HepG2 (cell line): ENCODE results near the gene GALNT15. TPM values are rescaled to one million over a fixed set of nuclear protein-coding genes. Genes with fewer than 3 reads are reported as not detected.

Source experiments
- ATAC-seq: fragments of 200-7000 bp; cut with Tn5 transposase; 3 replicates; pipeline ENCODE4 v1.9.1; 2020; ENCODE audit warnings: mild to moderate bottlenecking, moderate library complexity
- BruUV-seq: library from RNA; stranded (reverse); fragments of 400-500 nt; replicated peaks from 2 replicates; lab custom pipeline; 2021; lab: Mats Ljungman, UMichigan
- CTCF ChIA-PET: fragments of 300-600 bp; formaldehyde crosslinking; extraction: SDS; loops from one replicate; lab custom pipeline; 2021; ENCODE audit warnings: low total read pairs, inconsistent platforms, low intra/inter-chr PET ratio; lab: Yijun Ruan, JAX
- POLR2A ChIA-PET: fragments of 350-600 bp; sonication (Branson Sonifier 250); formaldehyde crosslinking; loops from one replicate; lab custom pipeline; 2020; ENCODE audit warnings: antibody characterized with exemption, inconsistent platforms; lab: Yijun Ruan, JAX
- DNase-seq: peaks from one replicate; pipeline ENCODE4 v3.0.0-alpha.2; 2015; ENCODE audit warnings: low spot score
- FAIRE-seq: peaks from 3 replicates; lab custom pipeline; 2011; peaks lifted over from hg19 to GRCh38; lab: Jason Lieb, UNC
- H2AFZ ChIP-seq: one replicate; pipeline ENCODE4 v1.6.1; 2011; ENCODE audit warnings: low read length, inconsistent platforms
- H3K27ac ChIP-seq: fragments of 300-600 bp; 3 replicates; pipeline ENCODE4 v1.8.0; 2011; ENCODE audit warnings: mixed run types, mild to moderate bottlenecking, mixed read lengths, low read length, inconsistent platforms; ENCODE audit not compliant: insufficient read depth; ENCODE audit errors: extremely low read length
- H3K27me3 ChIP-seq, 2 experiments: fragments of 200-600 bp in 1 of 2; 2 replicates in 1 of 2; 3 replicates in 1 of 2; pipeline versions ENCODE4 v1.6.0 to v1.8.0; 2011; ENCODE audit warnings: low read length in 2 of 2, mild to moderate bottlenecking in 2 of 2, moderate library complexity in 2 of 2, inconsistent platforms in 1 of 2; ENCODE audit not compliant: insufficient read depth in 2 of 2, control insufficient read depth in 1 of 2
- H3K36me3 ChIP-seq, 2 experiments: fragments of 200-600 bp in 1 of 2; replicated peaks in 1 of 2; 2 replicates in 1 of 2; 3 replicates in 1 of 2; pipeline versions ENCODE4 v1.5.1 to v1.8.0; 2011; ENCODE audit warnings: low read length in 2 of 2, inconsistent platforms in 1 of 2; ENCODE audit not compliant: insufficient read depth in 2 of 2, control insufficient read depth in 1 of 2
- H3K4me1 ChIP-seq: 2 replicates; pipeline ENCODE4 v1.5.1; 2012; ENCODE audit warnings: low read length, inconsistent platforms; ENCODE audit not compliant: insufficient read depth
- H3K4me2 ChIP-seq: 2 replicates; pipeline ENCODE4 v1.6.0; 2011; ENCODE audit warnings: low read depth, low read length, inconsistent platforms
- H3K4me3 ChIP-seq, 3 experiments: fragments of 200-600 bp in 1 of 3; sonication (generic), shearing (Covaris generic) in 1 of 3; replicated peaks in 1 of 3; 2 replicates each; pipeline ENCODE4 v1.5.1; 2011 to 2016; ENCODE audit warnings: low read length in 3 of 3, inconsistent platforms in 2 of 3, low read depth in 2 of 3, mild to moderate bottlenecking in 2 of 3, control low read depth in 1 of 3, mixed read lengths in 1 of 3; ENCODE audit not compliant: insufficient read depth in 1 of 3
- H3K79me2 ChIP-seq: one replicate; pipeline ENCODE4 v1.6.1; 2011; ENCODE audit warnings: low read length, inconsistent platforms; ENCODE audit not compliant: insufficient read depth
- H3K9ac ChIP-seq: 2 replicates; pipeline ENCODE4 v1.6.0; 2011; ENCODE audit warnings: mild to moderate bottlenecking, low read depth, low read length, inconsistent platforms; ENCODE audit not compliant: insufficient read depth
- H3K9me3 ChIP-seq: 2 replicates; pipeline ENCODE4 v1.5.1; 2012; ENCODE audit warnings: mild to moderate bottlenecking, low read length
- H4K20me1 ChIP-seq: 2 replicates; pipeline ENCODE4 v1.6.0; 2011; ENCODE audit warnings: inconsistent platforms, mild to moderate bottlenecking, low read length, moderate library complexity; ENCODE audit not compliant: insufficient read depth
- AHR ChIP-seq: IDR thresholded peaks from 2 replicates; pipeline ENCODE4 v1.6.1; 2018; ENCODE audit warnings: missing genetic modification reagents, missing compliant biosample characterization
- ELF1 ChIP-seq: sonication (generic); formaldehyde crosslinking; IDR thresholded peaks from 2 replicates; pipeline ENCODE4 v1.4.0; 2020; ENCODE audit warnings: missing genetic modification reagents
- ELK4 ChIP-seq: sonication (generic); formaldehyde crosslinking; IDR thresholded peaks from 2 replicates; pipeline ENCODE4 v1.9.0; 2021; ENCODE audit warnings: missing genetic modification reagents, borderline replicate concordance
- ERF ChIP-seq: IDR thresholded peaks from 2 replicates; pipeline ENCODE4 v1.6.1; 2018; ENCODE audit warnings: missing biosample characterization, missing genetic modification reagents
- HMG20B ChIP-seq: conservative IDR thresholded peaks from 2 replicates; pipeline ENCODE4 v1.6.1; 2016; ENCODE audit warnings: missing genetic modification reagents, missing compliant biosample characterization
- MAX ChIP-seq: IDR thresholded peaks from 2 replicates; pipeline ENCODE4 v1.6.1; 2012; ENCODE audit warnings: inconsistent platforms
- NCOA5 ChIP-seq: sonication (generic); formaldehyde crosslinking; IDR thresholded peaks from 2 replicates; pipeline ENCODE4 v1.4.0; 2020; ENCODE audit warnings: missing genetic modification reagents
- RBAK ChIP-seq: sonication (generic); formaldehyde crosslinking; IDR thresholded peaks from 2 replicates; pipeline ENCODE4 v1.5.1; 2020; ENCODE audit warnings: mild to moderate bottlenecking, missing genetic modification reagents
- TCF7 ChIP-seq: sonication (generic); IDR thresholded peaks from 2 replicates; pipeline ENCODE4 v1.6.1; 2016; ENCODE audit warnings: antibody characterized with exemption, low read depth
- ZC3H13 ChIP-seq: sonication (generic); formaldehyde crosslinking; IDR thresholded peaks from 2 replicates; pipeline ENCODE4 v1.8.1; 2023; ENCODE audit warnings: mild to moderate bottlenecking, missing genetic modification reagents, moderate library complexity
- ZNF296 ChIP-seq: sonication (generic); formaldehyde crosslinking; conservative IDR thresholded peaks from 2 replicates; pipeline ENCODE4 v1.5.0; 2020; ENCODE audit warnings: mild to moderate bottlenecking, missing genetic modification reagents
- ZNF710 ChIP-seq: sonication (generic); formaldehyde crosslinking; IDR thresholded peaks from 2 replicates; pipeline ENCODE4 v1.5.0; 2020; ENCODE audit warnings: mild to moderate bottlenecking, missing genetic modification reagents, borderline replicate concordance
- WGBS: methylation state at CpG from one replicate; pipeline ENCODE4 v1.1.6; 2017; ENCODE audit warnings: low lambda C conversion rate; 5-methylcytosine and 5-hydroxymethylcytosine counted together
- in situ Hi-C: cut with HindIII; loops from 2 replicates; pipeline ENCODE4 v1.10.0; 2017; ENCODE audit warnings: low pct_unique_long_range_greater_than_20kb; ENCODE audit not compliant: extremely low pct_ligation_motif_present
- intact Hi-C: fragments of 100-400 bp; cut with micrococcal nuclease; formaldehyde crosslinking; loops from one replicate; pipeline ENCODE4 v1.10.0; 2022; ENCODE audit not compliant: unreplicated experiment
- polyA plus RNA-seq, 8 experiments: library from polyadenylated mRNA; depleted of rRNA in 3 of 8; stranded (reverse) in 7 of 8; unstranded in 1 of 8; fragments of >200 nt; fragmentation: Illumina TruSeq in 4 of 8; extraction: Trizol in 4 of 8; gene quantifications; 2 replicates each; pipeline versions ENCODE4 v1.2.1 to v1.2.3, GENCODE V29; 2011 to 2016; ENCODE audit warnings: low read depth in 4 of 8, missing spikeins in 1 of 8, mixed read lengths in 1 of 8; ENCODE audit not compliant: insufficient read depth in 1 of 8
- total RNA-seq, 5 experiments: library from RNA; depleted of rRNA; stranded (reverse); fragments of >200 nt; fragmentation: Illumina TruSeq; extraction: Trizol; gene quantifications; 2 replicates each; pipeline ENCODE4 v1.2.3, GENCODE V29; 2016; ENCODE audit warnings: low read depth in 1 of 5

The GALNT15 gene
- total and polyA plus RNA-seq, 2 of the 13 experiments (the other 11 are each of a cell fraction or from before 2014, with no cell fraction given): 0.02 to 0.04 TPM

GRCh38 chr3:16180737-16181134 lies 6.3 kb downstream of the GALNT15 start (continued):
- TF ChIP-seq ZNF710 (CRISPR knock-in tag): no peak
- TF ChIP-seq, all 625 proteins: peak for 3

GRCh38 chr3:16181361-16181760 lies 6.9 kb downstream of the GALNT15 start:
- ChIA-PET CTCF (no interaction called here), POLR2A (no interaction called here)
- intact Hi-C loops (no loop called here), in situ Hi-C loops (no loop called here)
- Histone ChIP-seq H3K27ac (no peak overlapping the region), H3K27me3 (peaks cover 0 to 38% of the 10 kb centered on the region in 2 experiments; a peak in 2 of 5 replicates), H4K20me1 (no peaks in the 10 kb centered on the region), H3K4me3 (no peak overlapping the region), H3K36me3 (no peaks in the 10 kb centered on the region), H3K4me2 (no peak overlapping the region), H3K9ac (no peak overlapping the region), H2AFZ (no peak overlapping the region), H3K4me1 (peaks cover 19% of the 10 kb centered on the region), H3K9me3 (no peaks in the 10 kb centered on the region), H3K79me2 (no peaks in the 10 kb centered on the region)
- no TSS peak for BruUV-seq
- TF ChIP-seq ELF1 (CRISPR knock-in tag) (no peak), NCOA5 (CRISPR knock-in tag) (no peak), HMG20B (no peak), MAX (no peak), ELK4 (CRISPR knock-in tag) (no peak), ZNF296 (CRISPR knock-in tag) (no peak), AHR (CRISPR knock-in tag) (no peak), ZC3H13 (CRISPR knock-in tag) (no peak), TCF7 (no peak), RBAK (no peak), ERF (CRISPR knock-in tag) (no peak)
- FAIRE-seq: no peak
- 16% methylated on average over 6 of the region's 6 CpGs for WGBS
- no peak for DNase-seq
- ATAC-seq: no peak
